Chondrocyte (in vitro differentiated cells): ENCODE results near the gene GRIN2C. TPM values are rescaled to one million over a fixed set of nuclear protein-coding genes. Genes with fewer than 3 reads are reported as not detected.
A peak's percentile ranks its signal among the peaks of the same experiment; 100 is the strongest.

Source experiments
- DNase-seq: peaks from one replicate; pipeline ENCODE4 v3.0.0; 2021; ENCODE audit warnings: mixed read lengths, low spot score
- H3K27ac Mint-ChIP-seq: one replicate; pipeline ENCODE4 v1.8.0; 2021; ENCODE audit warnings: mild to moderate bottlenecking, moderate library complexity, mixed read lengths; ENCODE audit not compliant: unreplicated experiment
- H3K27me3 Mint-ChIP-seq: 2 replicates; pipeline ENCODE4 v1.8.0; 2021; ENCODE audit warnings: low read depth, mixed read lengths
- H3K36me3 Mint-ChIP-seq: 2 replicates; pipeline ENCODE4 v1.8.0; 2021; ENCODE audit warnings: low read depth, mixed read lengths
- H3K4me1 Mint-ChIP-seq: 2 replicates; pipeline ENCODE4 v1.8.0; 2021; ENCODE audit warnings: low read depth, mild to moderate bottlenecking, mixed read lengths
- H3K4me3 Mint-ChIP-seq: one replicate; pipeline ENCODE4 v1.8.0; 2021; ENCODE audit warnings: mild to moderate bottlenecking, moderate library complexity, mixed read lengths; ENCODE audit not compliant: unreplicated experiment
- H3K9me3 Mint-ChIP-seq: 2 replicates; pipeline ENCODE4 v1.8.0; 2021; ENCODE audit warnings: low read depth, mixed read lengths
- CTCF ChIP-seq: fragments of 200-600 bp; sonication (generic); IDR thresholded peaks from 2 replicates; pipeline ENCODE4 v1.5.0; 2021; ENCODE audit warnings: antibody characterized with exemption, mild to moderate bottlenecking, moderate library complexity
- total RNA-seq: library from RNA; stranded (reverse); gene quantifications from 3 replicates; pipeline ENCODE4 v1.2.1, GENCODE V29; 2021

The GRIN2C gene
- total RNA-seq, 1 donor from 2014 or later = 0.07 TPM

- Mint-ChIP-seq H3K36me3 (peaks cover 4% of the 10 kb centered on the region), H3K27me3 (peaks cover 12% of the 10 kb centered on the region), H3K4me1 (peaks cover 14% of the 10 kb centered on the region), H3K9me3 (no peaks in the 10 kb centered on the region), H3K4me3 (no peak overlapping the region), H3K27ac (no peak overlapping the region)
- peak; percentile 73 for DNase-seq
- no peak for TF ChIP-seq CTCF
Observed at GRCh38 chr17:74864297-74864865, 4.7 kb upstream of the GRIN2C start.

- no peak overlapping the region for H3K27ac Mint-ChIP-seq
- no peak for TF ChIP-seq CTCF
- H3K27me3 Mint-ChIP-seq = peaks cover 18% of the 10 kb centered on the region
- H3K4me1 Mint-ChIP-seq = peaks cover 17% of the 10 kb centered on the region
- no peak overlapping the region for H3K4me3 Mint-ChIP-seq
- H3K9me3 Mint-ChIP-seq = no peaks in the 10 kb centered on the region
- DNase-seq = peak; percentile 86
- peaks cover 5% of the 10 kb centered on the region for H3K36me3 Mint-ChIP-seq
Observed at GRCh38 chr17:74863420-74864296, 4.0 kb upstream of the GRIN2C start.

GRCh38 chr17:74862919-74863318, 3.2 kb upstream of the GRIN2C start:
- H3K36me3 Mint-ChIP-seq = peaks cover 6% of the 10 kb centered on the region
- no peak overlapping the region for H3K4me3 Mint-ChIP-seq
- no peak for TF ChIP-seq CTCF
- peaks cover 22% of the 10 kb centered on the region for H3K27me3 Mint-ChIP-seq
- peaks cover 17% of the 10 kb centered on the region for H3K4me1 Mint-ChIP-seq
- no peak overlapping the region for H3K27ac Mint-ChIP-seq
- H3K9me3 Mint-ChIP-seq = no peaks in the 10 kb centered on the region
- DNase-seq = no peak

GRCh38 chr17:74862108-74862901, 2.6 kb upstream of the GRIN2C start:
- Mint-ChIP-seq H3K27ac (no peak overlapping the region), H3K27me3 (peaks cover 27% of the 10 kb centered on the region), H3K4me1 (peaks cover 17% of the 10 kb centered on the region), H3K4me3 (peak overlapping the region; percentile 45), H3K36me3 (peaks cover 6% of the 10 kb centered on the region), H3K9me3 (no peaks in the 10 kb centered on the region)
- DNase-seq = peak; percentile 90
- peak; percentile 87 for TF ChIP-seq CTCF

GRCh38 chr17:74861662-74862107, 2.0 kb upstream of the GRIN2C start:
- Mint-ChIP-seq H3K4me3 (peak overlapping the region; percentile 45), H3K4me1 (peaks cover 17% of the 10 kb centered on the region), H3K27me3 (peaks cover 33% of the 10 kb centered on the region), H3K9me3 (no peaks in the 10 kb centered on the region), H3K36me3 (peaks cover 6% of the 10 kb centered on the region), H3K27ac (no peak overlapping the region)
- no peak for TF ChIP-seq CTCF
- DNase-seq = peak; percentile 84
